NCI-H2196 (cell line): ENCODE measurements around the gene DEFB125.

Experiments
- DNase-seq: peaks from one replicate; lab custom pipeline; 2025; ENCODE audit not compliant: unreplicated experiment; lab: John Stamatoyannopoulos, UW

DEFB125 gene

DNA sequence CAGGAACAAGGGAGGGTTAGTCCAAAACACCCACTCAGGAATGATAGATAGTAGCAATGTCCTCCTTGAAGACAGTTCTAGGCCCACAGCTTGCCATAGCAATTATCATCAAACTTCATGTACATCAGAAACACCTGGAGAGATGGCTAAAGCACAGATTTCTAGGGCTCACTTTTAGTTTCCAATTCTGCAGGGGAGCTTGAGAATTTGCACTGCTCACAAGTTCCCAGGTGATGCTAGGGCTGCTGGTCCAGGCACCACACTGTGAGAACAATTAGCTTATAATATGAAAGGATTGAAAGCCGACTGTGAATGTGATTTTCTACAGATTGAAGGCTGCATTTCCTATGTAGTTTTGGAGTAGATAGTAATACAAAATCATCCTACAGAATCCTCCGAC lies 58.4 kb downstream of the DEFB125 start:
- DNase-seq, result no peak
